Lower lobe of right lung (tissue), 2 donors: ENCODE data around the gene IL22. TPM values are rescaled to one million over a fixed set of nuclear protein-coding genes. Genes with fewer than 3 reads are reported as not detected.

Experiments used
- ATAC-seq, 2 donors: fragments of 200-7000 bp; cut with Tn5 transposase; one replicate each; pipeline ENCODE4 v1.9.1; 2020 to 2022; ENCODE audit warnings: mild to moderate bottlenecking in 2 of 2, moderate library complexity in 2 of 2
- DNase-seq: peaks from one replicate; pipeline ENCODE4 v3.0.0-alpha.2; 2020
- H3K27ac ChIP-seq: fragments of 200-600 bp; one replicate; pipeline ENCODE4 v1.8.0; 2022
- H3K27me3 ChIP-seq: fragments of 200-600 bp; one replicate; pipeline ENCODE4 v1.8.0; 2022; ENCODE audit warnings: low read depth
- H3K36me3 ChIP-seq: fragments of 200-600 bp; one replicate; pipeline ENCODE4 v1.8.0; 2022; ENCODE audit warnings: mild to moderate bottlenecking
- H3K4me1 ChIP-seq: fragments of 200-600 bp; one replicate; pipeline ENCODE4 v1.8.0; 2022
- H3K4me3 ChIP-seq: fragments of 200-600 bp; one replicate; pipeline ENCODE4 v1.8.0; 2022; ENCODE audit warnings: mild to moderate bottlenecking
- H3K9me3 ChIP-seq: fragments of 200-600 bp; one replicate; pipeline ENCODE4 v1.8.0; 2022
- CTCF ChIP-seq: fragments of 200-600 bp; IDR thresholded peaks from one replicate; pipeline ENCODE4 v1.8.0; 2022; ENCODE audit warnings: antibody characterized with exemption, mild to moderate bottlenecking
- intact Hi-C: fragments of 100-400 bp; cut with DNase I; formaldehyde crosslinking; loops from one replicate; pipeline ENCODE4 v1.11.0; 2022
- total RNA-seq: library from RNA; stranded (reverse); fragmentation: NEBNext Ultra II Directional; extraction: Animal tissue kit (Norgen Biotek cat#: 25700); gene quantifications from one replicate; pipeline ENCODE4 v1.2.1, GENCODE V29; 2021
- donor health status: DM: no; HTN: yes; CAD: no; lungs with severe emphysema.

IL22 gene
- total RNA-seq, 1 donor from 2014 or later: not detected

- intact Hi-C loops: no loop called here
- no peaks in the 10 kb centered on the region for H3K36me3 ChIP-seq
Observed at GRCh38 chr12:68264158-68264855, 10.9 kb upstream of the IL22 start.

GRCh38 chr12:68263366-68263765 is 10.0 kb upstream of the IL22 start:
- H3K27me3 ChIP-seq: no peaks in the 10 kb centered on the region
- intact Hi-C loops: no loop called here
- no peaks in the 10 kb centered on the region for H3K36me3 ChIP-seq
- ATAC-seq (no peak), DNase-seq (no peak)
- no peaks in the 10 kb centered on the region for H3K4me1 ChIP-seq
- no peak overlapping the region for H3K27ac ChIP-seq
- no peak overlapping the region for H3K4me3 ChIP-seq
- TF ChIP-seq CTCF: no peak
- H3K9me3 ChIP-seq: no peaks in the 10 kb centered on the region

More at GRCh38 chr12:68264158-68264855, 10.9 kb upstream of the IL22 start:
- H3K27me3 ChIP-seq: no peaks in the 10 kb centered on the region
- H3K4me1 ChIP-seq: no peaks in the 10 kb centered on the region
- ATAC-seq (peak; percentile 52 to 66), DNase-seq (no peak)
- no peak overlapping the region for H3K4me3 ChIP-seq
- H3K27ac ChIP-seq: no peak overlapping the region
- TF ChIP-seq CTCF: no peak
- no peaks in the 10 kb centered on the region for H3K9me3 ChIP-seq

GRCh38 chr12:68261896-68262295 is 8.5 kb upstream of the IL22 start:
- Histone ChIP-seq H3K4me3 (no peak overlapping the region), H3K9me3 (no peaks in the 10 kb centered on the region), H3K27ac (no peak overlapping the region), H3K36me3 (no peaks in the 10 kb centered on the region), H3K4me1 (no peaks in the 10 kb centered on the region), H3K27me3 (no peaks in the 10 kb centered on the region)
- TF ChIP-seq CTCF: no peak
- ATAC-seq (no peak), DNase-seq (no peak)
- intact Hi-C loops: no loop called here

GRCh38 chr12:68260153-68260552 is 6.7 kb upstream of the IL22 start:
- H3K36me3 ChIP-seq: no peaks in the 10 kb centered on the region
- no peak overlapping the region for H3K4me3 ChIP-seq
- no peaks in the 10 kb centered on the region for H3K9me3 ChIP-seq
- DNase-seq: no peak
- no peak for TF ChIP-seq CTCF
- intact Hi-C loops: no loop called here
- ATAC-seq: no peak
- H3K27ac ChIP-seq: no peak overlapping the region
- no peaks in the 10 kb centered on the region for H3K4me1 ChIP-seq
- H3K27me3 ChIP-seq: no peaks in the 10 kb centered on the region

DNA sequence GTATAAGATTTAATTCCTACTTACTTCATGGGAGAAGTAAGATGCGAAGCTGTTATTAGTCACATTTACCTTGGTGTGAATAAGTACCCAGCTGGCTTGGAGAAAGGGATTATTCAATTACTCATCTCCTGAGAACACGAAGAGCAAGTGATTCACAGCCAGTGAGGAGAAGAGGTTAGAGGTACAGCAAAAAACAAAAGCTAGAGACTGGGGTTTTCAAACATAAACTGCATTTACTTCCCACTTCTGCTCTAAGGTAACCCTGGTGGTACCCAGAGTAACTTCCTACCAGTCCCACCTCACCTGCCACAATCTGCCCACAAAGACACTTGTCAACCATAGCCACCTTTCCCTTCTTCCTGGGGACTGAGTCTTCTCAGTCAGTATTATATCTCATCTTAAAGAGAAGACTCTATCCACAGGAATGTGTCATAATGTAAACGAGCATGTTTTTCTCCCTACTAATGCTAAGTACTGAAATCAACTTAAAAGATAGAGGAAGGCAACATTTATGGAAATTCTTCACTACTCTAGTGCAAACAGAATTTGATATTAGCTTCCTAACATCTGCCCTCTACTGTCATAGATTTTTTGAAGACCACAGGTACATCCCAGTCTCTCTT is 6.0 kb upstream of the IL22 start:
- Histone ChIP-seq H3K9me3 (no peaks in the 10 kb centered on the region), H3K27ac (no peak overlapping the region), H3K27me3 (no peaks in the 10 kb centered on the region), H3K4me3 (no peak overlapping the region), H3K36me3 (no peaks in the 10 kb centered on the region), H3K4me1 (no peaks in the 10 kb centered on the region)
- no peak for TF ChIP-seq CTCF
- ATAC-seq: no peak
- intact Hi-C loops: no loop called here
- DNase-seq: no peak
